ENCODE measurements around the gene PRUNE2. TPM values are rescaled to one million over a fixed set of nuclear protein-coding genes. Genes with fewer than 3 reads are reported as not detected.
A peak's percentile ranks its signal among the peaks of the same experiment; 100 is the strongest.

Gene PRUNE2
- total RNA-seq, 4 donors from 2014 or later = 67.6 to 105 (median 95.6) TPM

GRCh38 chr9:76609285-76610010 is 296.5 kb downstream of the PRUNE2 start:
- WGBS, 2 donors (ENCODE audit: low coverage in 1 of 2) = 87 to 93% methylated on average over 6 of the region's 6 CpGs
- H3K4me1 ChIP-seq = peaks cover 0 to 18% (median 10%) of the 10 kb centered on the region in 4 donors
- no peaks in the 10 kb centered on the region for H3K36me3 ChIP-seq
- no peak for DNase-seq
- H3K27ac ChIP-seq = peak overlapping the region in 1 of 4 donors; percentile 14
- H3K9me3 ChIP-seq = no peaks in the 10 kb centered on the region
- TF ChIP-seq CTCF (IDR thresholded peaks at IDR 0.05) = no peak
- no peak for TF ChIP-seq POLR2AphosphoS5 (IDR thresholded peaks at IDR 0.05)
- no peak for TF ChIP-seq POLR2A (IDR thresholded peaks at IDR 0.05)
- TF ChIP-seq EP300 (IDR thresholded peaks at IDR 0.05; ENCODE audit: low read depth) = no peak
- no peaks in the 10 kb centered on the region for H3K27me3 ChIP-seq
- H3K4me3 ChIP-seq = no peak overlapping the region
- intact Hi-C loops (cut with DNase I; ENCODE audit: low total_unique reads) = no loop called here
- in situ Hi-C loops (cut with MboI; ENCODE audit: low pct_ligation_motif_present in 1 of 4, low pct_unique_long_range_greater_than_20kb in 1 of 4, low sequenced_read_pairs in 3 of 4) = loop anchor here in 1 of 4 donors (25.0 kb wide), 2 partner anchors 103 to 147 kb away; partner anchors contain the start of gene GCNT1

GRCh38 chr9:76608575-76609273 is 297.2 kb downstream of the PRUNE2 start:
- 87 to 88% methylated on average over 2 to 4 of the region's 4 CpGs for WGBS, 2 donors (ENCODE audit: low coverage in 1 of 2)
- intact Hi-C loops (cut with DNase I; ENCODE audit: low total_unique reads) (no loop called here), in situ Hi-C loops (cut with MboI; ENCODE audit: low pct_ligation_motif_present in 1 of 4, low pct_unique_long_range_greater_than_20kb in 1 of 4, low sequenced_read_pairs in 3 of 4) (loop anchor here in 1 of 4 donors (25.0 kb wide), 2 partner anchors 104 to 146 kb away; partner anchors contain the start of gene GCNT1)
- no peaks in the 10 kb centered on the region for H3K27me3 ChIP-seq
- DNase-seq = no peak
- TF ChIP-seq EP300 (IDR thresholded peaks at IDR 0.05; ENCODE audit: low read depth) = no peak
- TF ChIP-seq POLR2A (IDR thresholded peaks at IDR 0.05) = no peak
- no peak for TF ChIP-seq CTCF (IDR thresholded peaks at IDR 0.05)
- TF ChIP-seq POLR2AphosphoS5 (IDR thresholded peaks at IDR 0.05) = no peak
- H3K4me1 ChIP-seq = peaks cover 0 to 11% (median 8%) of the 10 kb centered on the region in 4 donors
- H3K27ac ChIP-seq = no peak overlapping the region
- H3K9me3 ChIP-seq = no peaks in the 10 kb centered on the region
- H3K36me3 ChIP-seq = no peaks in the 10 kb centered on the region
- no peak overlapping the region for H3K4me3 ChIP-seq

GRCh38 chr9:76607730-76608436 is 298.0 kb downstream of the PRUNE2 start:
- peaks cover 0 to 9% (median 8%) of the 10 kb centered on the region in 4 donors for H3K4me1 ChIP-seq
- H3K27me3 ChIP-seq = no peaks in the 10 kb centered on the region
- H3K9me3 ChIP-seq = no peaks in the 10 kb centered on the region
- no peak for DNase-seq
- WGBS, 2 donors (ENCODE audit: low coverage in 1 of 2) = 75 to 100% methylated on average over 2 to 4 of the region's 4 CpGs
- no peaks in the 10 kb centered on the region for H3K36me3 ChIP-seq
- intact Hi-C loops (cut with DNase I; ENCODE audit: low total_unique reads) = no loop called here
- H3K27ac ChIP-seq = no peak overlapping the region
- no peak for TF ChIP-seq CTCF (IDR thresholded peaks at IDR 0.05)
- no peak for TF ChIP-seq EP300 (IDR thresholded peaks at IDR 0.05; ENCODE audit: low read depth)
- no peak for TF ChIP-seq POLR2AphosphoS5 (IDR thresholded peaks at IDR 0.05)
- TF ChIP-seq POLR2A (IDR thresholded peaks at IDR 0.05) = no peak
- in situ Hi-C loops (cut with MboI; ENCODE audit: low pct_ligation_motif_present in 1 of 4, low pct_unique_long_range_greater_than_20kb in 1 of 4, low sequenced_read_pairs in 3 of 4) = loop anchor here in 1 of 4 donors (25.0 kb wide), 2 partner anchors 104 to 146 kb away; partner anchors contain the start of gene GCNT1
- no peak overlapping the region for H3K4me3 ChIP-seq

All from transverse colon (tissue), 4 donors.